Spinal cord (tissue), 10 donors: ENCODE results near the gene CCDC134. TPM values are rescaled to one million over a fixed set of nuclear protein-coding genes. Genes with fewer than 3 reads are reported as not detected.
"Not testable (repeated sequence)": the region's sequence is repeated elsewhere in the genome, so short reads cannot be mapped to it uniquely, and the experiment has no call there.

Source experiments
- DNase-seq, 6 donors: peaks; one replicate each; pipeline versions ENCODE4 v3.0.0 to v3.0.0-alpha.2; 2013 to 2015; ENCODE audit warnings: low spot score in 6 of 6, low read depth in 4 of 6
- H3K27ac ChIP-seq: one replicate; pipeline ENCODE4 v1.5.1; 2013; ENCODE audit warnings: low read depth, low read length, control low read depth
- H3K27me3 ChIP-seq: one replicate; pipeline ENCODE4 v1.6.1; 2013; ENCODE audit warnings: low read length; ENCODE audit not compliant: control insufficient read depth, insufficient read depth
- H3K36me3 ChIP-seq: one replicate; pipeline ENCODE4 v1.6.1; 2013; ENCODE audit warnings: low read length; ENCODE audit not compliant: control insufficient read depth, insufficient read depth
- H3K4me1 ChIP-seq: one replicate; pipeline ENCODE4 v1.6.1; 2013; ENCODE audit warnings: low read length; ENCODE audit not compliant: control insufficient read depth, insufficient read depth
- H3K4me3 ChIP-seq: one replicate; pipeline ENCODE4 v1.5.1; 2013; ENCODE audit warnings: low read depth, low read length, control low read depth
- H3K9me3 ChIP-seq: one replicate; pipeline ENCODE4 v1.6.1; 2013; ENCODE audit warnings: low read length; ENCODE audit not compliant: control insufficient read depth, insufficient read depth
- WGBS: methylation state at CpG from one replicate; pipeline ENCODE4 v1.1.5; 2013; ENCODE audit warnings: missing lambda C conversion rate; ENCODE audit not compliant: insufficient coverage; 5-methylcytosine and 5-hydroxymethylcytosine counted together
- polyA plus RNA-seq, 2 donors: library from polyadenylated mRNA; unstranded; fragments of 120-200 nt; gene quantifications; one replicate each; pipeline ENCODE4 v1.2.1, GENCODE V29; 2013; ENCODE audit not compliant: insufficient read length in 2 of 2
- total RNA-seq, 2 donors: library from RNA; depleted of rRNA in 1 of 2; stranded (reverse); fragments of 120-200 nt in 1 of 2; fragments of >200 nt in 1 of 2; gene quantifications; one replicate each; pipeline versions ENCODE4 v1.2.3 to v1.2.4, GENCODE V29; 2013 to 2014
- donor health status: healthy.

The CCDC134 gene
- total and polyA plus RNA-seq, 4 donors: 5.8 to 12.6 (median 8.3) TPM

GRCh38 chr22:41870081-41870480 is 69.6 kb downstream of the CCDC134 start:
- not testable (repeated sequence) for H3K9me3 ChIP-seq, H3K27ac ChIP-seq, H3K27me3 ChIP-seq, DNase-seq, H3K4me1 ChIP-seq, H3K4me3 ChIP-seq
- H3K36me3 ChIP-seq: peaks cover 75% of the 10 kb centered on the region
- 100% methylated on average over 1 of the region's 1 CpG for WGBS

- no peak for DNase-seq
- Histone ChIP-seq H3K9me3 (no peaks in the 10 kb centered on the region), H3K4me3 (no peak overlapping the region), H3K36me3 (peaks cover 82% of the 10 kb centered on the region), H3K27ac (no peak overlapping the region), H3K4me1 (no peaks in the 10 kb centered on the region), H3K27me3 (no peaks in the 10 kb centered on the region)
- WGBS: no CpG with 5 or more reads among the region's 4 CpGs
These were observed 70.3 kb downstream of the CCDC134 start for GRCh38 chr22:41870786-41871185.

GRCh38 chr22:41873391-41873790 is 72.9 kb downstream of the CCDC134 start:
- peaks cover 75% of the 10 kb centered on the region for H3K36me3 ChIP-seq
- H3K9me3 ChIP-seq: no peaks in the 10 kb centered on the region
- H3K27ac ChIP-seq: no peak overlapping the region
- 70% methylated on average over 2 of the region's 5 CpGs for WGBS
- H3K27me3 ChIP-seq: no peaks in the 10 kb centered on the region
- no peaks in the 10 kb centered on the region for H3K4me1 ChIP-seq
- no peak for DNase-seq
- no peak overlapping the region for H3K4me3 ChIP-seq

- Histone ChIP-seq H3K27me3 (no peaks in the 10 kb centered on the region), H3K36me3 (peaks cover 72% of the 10 kb centered on the region), H3K27ac (no peak overlapping the region), H3K4me1 (no peaks in the 10 kb centered on the region), H3K9me3 (no peaks in the 10 kb centered on the region), H3K4me3 (no peak overlapping the region)
- WGBS: 100% methylated on average over 1 of the region's 2 CpGs
- DNase-seq: no peak
These were observed 73.6 kb downstream of the CCDC134 start for GRCh38 chr22:41874090-41874489.

GRCh38 chr22:41875531-41876270 is 75.2 kb downstream of the CCDC134 start:
- Histone ChIP-seq H3K4me3 (no peak overlapping the region), H3K36me3 (peaks cover 72% of the 10 kb centered on the region), H3K27ac (no peak overlapping the region), H3K4me1 (no peaks in the 10 kb centered on the region), H3K9me3 (no peaks in the 10 kb centered on the region), H3K27me3 (no peaks in the 10 kb centered on the region)
- 82% methylated on average over 8 of the region's 10 CpGs for WGBS
- DNase-seq: peak in 1 of 6 donors; percentile 84

Other genes starting within 250 kb of the CCDC134 start
- gene CSDC2, start 239.7 kb upstream of the CCDC134 start, total RNA-seq: 1 to 10 TPM; 8.0 to 9.0 TPM
- gene CSDC2, start 239.7 kb upstream of the CCDC134 start, polyA plus RNA-seq: 10 to 100 TPM; 45.6 to 49.7 TPM
- 10 to 100 TPM; 18.5 to 18.9 TPM for gene PMM1, start 210.8 kb upstream of the CCDC134 start, total RNA-seq
- gene PMM1, start 210.8 kb upstream of the CCDC134 start, polyA plus RNA-seq: 10 to 100 TPM; 65.6 to 67.3 TPM
- gene DESI1, start 179.6 kb upstream of the CCDC134 start, total RNA-seq: 10 to 100 TPM; 28.4 TPM
- gene DESI1, start 179.6 kb upstream of the CCDC134 start, polyA plus RNA-seq: 10 to 100 TPM; 64.1 TPM
- 100 to 1,000 TPM; 213 to 239 TPM for gene XRCC6, start 179.4 kb upstream of the CCDC134 start, total RNA-seq
- 100 to 1,000 TPM; 219 to 221 TPM for gene XRCC6, start 179.4 kb upstream of the CCDC134 start, polyA plus RNA-seq
- 100 to 1,000 TPM in 1 of 2 donors, 10 to 100 TPM in 1; 89.4 to 123 TPM for gene SNU13, start 111.8 kb upstream of the CCDC134 start, total RNA-seq
- 100 to 1,000 TPM; 233 to 245 TPM for gene SNU13, start 111.8 kb upstream of the CCDC134 start, polyA plus RNA-seq
- 1 to 10 TPM; 1.5 to 1.6 TPM for gene MEI1, start 101.2 kb upstream of the CCDC134 start, total RNA-seq
- 1 to 10 TPM; 2.5 to 3.6 TPM for gene MEI1, start 101.2 kb upstream of the CCDC134 start, polyA plus RNA-seq
- gene SREBF2, start 32.4 kb downstream of the CCDC134 start, total RNA-seq: 10 to 100 TPM; 60.2 to 68.1 TPM
- 100 to 1,000 TPM; 170 to 176 TPM for gene SREBF2, start 32.4 kb downstream of the CCDC134 start, polyA plus RNA-seq
- under 1 TPM; 0.40 to 0.61 TPM for gene SHISA8, start 114.4 kb downstream of the CCDC134 start, total RNA-seq
- gene SHISA8, start 114.4 kb downstream of the CCDC134 start, polyA plus RNA-seq: 1 to 10 TPM; 3.0 to 5.2 TPM
- 1 to 10 TPM in 1 of 2 donors, under 1 TPM in 1; 0.79 to 1.1 TPM for gene TNFRSF13C, start 126.1 kb downstream of the CCDC134 start, total RNA-seq
- 1 to 10 TPM; 2.3 to 2.9 TPM for gene TNFRSF13C, start 126.1 kb downstream of the CCDC134 start, polyA plus RNA-seq
- gene CENPM, start 146.5 kb downstream of the CCDC134 start, total RNA-seq: 1 to 10 TPM; 5.2 to 9.0 TPM
- gene CENPM, start 146.5 kb downstream of the CCDC134 start, polyA plus RNA-seq: 10 to 100 TPM; 12.2 to 13.0 TPM
- gene SEPTIN3, start 168.8 kb downstream of the CCDC134 start, total RNA-seq: 10 to 100 TPM; 86.9 to 89.2 TPM
- 100 to 1,000 TPM; 398 to 423 TPM for gene SEPTIN3, start 168.8 kb downstream of the CCDC134 start, polyA plus RNA-seq
- gene WBP2NL, start 198.1 kb downstream of the CCDC134 start, total RNA-seq: 1 to 10 TPM; 2.4 to 4.7 TPM
- 1 to 10 TPM; 2.7 to 6.2 TPM for gene WBP2NL, start 198.1 kb downstream of the CCDC134 start, polyA plus RNA-seq